ENCODE results near the gene STAG3.
A peak's percentile ranks its signal among the peaks of the same experiment; 100 is the strongest.
"Not testable (repeated sequence)": the region's sequence is repeated elsewhere in the genome, so short reads cannot be mapped to it uniquely, and the experiment has no call there.

Gene STAG3

GRCh38 chr7:100212631-100213286 is 35.0 kb downstream of the STAG3 start:
- no peak for DNase-seq (ENCODE audit: low read depth)

- no peak for DNase-seq (ENCODE audit: low read depth)
Measured at GRCh38 chr7:100213672-100214071, 36.0 kb downstream of the STAG3 start.

- not testable (repeated sequence) for DNase-seq (ENCODE audit: low read depth)
Measured at GRCh38 chr7:100214356-100214755, 36.6 kb downstream of the STAG3 start.

- DNase-seq (ENCODE audit: low read depth) = no peak
Measured at GRCh38 chr7:100215895-100216294, 38.2 kb downstream of the STAG3 start.

- peak; percentile 70 for DNase-seq (ENCODE audit: low read depth)
Measured at GRCh38 chr7:100217934-100218333, 40.2 kb downstream of the STAG3 start.

- no peak for DNase-seq (ENCODE audit: low read depth)
Measured at GRCh38 chr7:100219271-100219737, 41.6 kb downstream of the STAG3 start.

GRCh38 chr7:100219801-100220585 is 42.3 kb downstream of the STAG3 start, which contains the start of gene PVRIG:
Gene PVRIG, plus strand, starts transcription at chr7:100219949. Its CDS starts 22 bp downstream, at chr7:100219971.
- not testable (repeated sequence) for DNase-seq (ENCODE audit: low read depth)

GRCh38 chr7:100220586-100221230 is 43.0 kb downstream of the STAG3 start:
- DNase-seq (ENCODE audit: low read depth) = no peak

- DNase-seq (ENCODE audit: low read depth) = peak; percentile 63
Measured at GRCh38 chr7:100221231-100221718, 43.6 kb downstream of the STAG3 start.

GRCh38 chr7:100221767-100222444 is 44.2 kb downstream of the STAG3 start:
- DNase-seq (ENCODE audit: low read depth) = no peak

- no peak for DNase-seq (ENCODE audit: low read depth)
Measured at GRCh38 chr7:100222445-100223132, 44.9 kb downstream of the STAG3 start.

- DNase-seq (ENCODE audit: low read depth) = not testable (repeated sequence)
Measured at GRCh38 chr7:100223376-100223927, 45.7 kb downstream of the STAG3 start.

- not testable (repeated sequence) for DNase-seq (ENCODE audit: low read depth)
Measured at GRCh38 chr7:100224891-100225290, 47.2 kb downstream of the STAG3 start.

GRCh38 chr7:100234660-100235317 is 57.1 kb downstream of the STAG3 start:
- not testable (repeated sequence) for DNase-seq (ENCODE audit: low read depth)

GRCh38 chr7:100239975-100240374 is 62.3 kb downstream of the STAG3 start:
- DNase-seq (ENCODE audit: low read depth) = not testable (repeated sequence)

GRCh38 chr7:100243385-100243784 is 65.7 kb downstream of the STAG3 start:
- not testable (repeated sequence) for DNase-seq (ENCODE audit: low read depth)

GRCh38 chr7:100244988-100245605 is 67.4 kb downstream of the STAG3 start:
- not testable (repeated sequence) for DNase-seq (ENCODE audit: low read depth)

- not testable (repeated sequence) for DNase-seq (ENCODE audit: low read depth)
Measured at GRCh38 chr7:100246121-100246864, 68.6 kb downstream of the STAG3 start.

GRCh38 chr7:100246865-100247137 is 69.1 kb downstream of the STAG3 start:
- not testable (repeated sequence) for DNase-seq (ENCODE audit: low read depth)
